GM23338 (cell line): Measurements from ENCODE around the gene DCAF5. TPM values are rescaled to one million over a fixed set of nuclear protein-coding genes. Genes with fewer than 3 reads are reported as not detected.
"Not testable (repeated sequence)": the region's sequence is repeated elsewhere in the genome, so short reads cannot be mapped to it uniquely, and the experiment has no call there.

Experiments used
- ATAC-seq: fragments of 200-7000 bp; cut with Tn5 transposase; 3 replicates; pipeline ENCODE4 v1.9.1; 2020
- DNase-seq: peaks from one replicate; pipeline ENCODE4 v3.0.0-alpha.2; 2015; ENCODE audit warnings: low spot score
- H2AFZ ChIP-seq: fragments of 200-600 bp; sonication (generic); 2 replicates; pipeline ENCODE4 v1.8.0; 2016; ENCODE audit warnings: antibody characterized with exemption, mild to moderate bottlenecking, moderate library complexity
- H3F3A ChIP-seq: fragments of 200-600 bp; sonication (generic); replicated peaks from 2 replicates; pipeline ENCODE4 v1.8.0; 2017; ENCODE audit warnings: antibody characterized with exemption, mixed run types, low read depth
- H3K27ac ChIP-seq: fragments of 200-600 bp; sonication (generic); 2 replicates; pipeline ENCODE4 v1.6.1; 2016; ENCODE audit warnings: low read depth
- H3K27me3 ChIP-seq: fragments of 200-600 bp; sonication (generic); 2 replicates; pipeline ENCODE4 v1.8.0; 2016; ENCODE audit warnings: mild to moderate bottlenecking, mixed run types, moderate library complexity; ENCODE audit not compliant: insufficient read depth
- H3K36me3 ChIP-seq: fragments of 200-600 bp; sonication (generic); 2 replicates; pipeline ENCODE4 v1.8.0; 2016; ENCODE audit warnings: mild to moderate bottlenecking; ENCODE audit not compliant: insufficient read depth
- H3K4me1 ChIP-seq: fragments of 200-600 bp; sonication (generic); 2 replicates; pipeline ENCODE4 v1.8.0; 2016; ENCODE audit warnings: mild to moderate bottlenecking, moderate library complexity; ENCODE audit not compliant: insufficient read depth
- H3K4me2 ChIP-seq: fragments of 200-600 bp; sonication (generic); 2 replicates; pipeline ENCODE4 v1.7.1; 2017; ENCODE audit warnings: mixed run types
- H3K4me3 ChIP-seq: fragments of 200-600 bp; sonication (generic); 2 replicates; pipeline ENCODE4 v1.6.1; 2016; ENCODE audit warnings: mixed run types
- H3K79me2 ChIP-seq: fragments of 200-600 bp; sonication (generic); replicated peaks from 2 replicates; pipeline ENCODE4 v1.8.0; 2017; ENCODE audit warnings: mild to moderate bottlenecking; ENCODE audit not compliant: insufficient read depth
- H3K9me2 ChIP-seq: fragments of 200-600 bp; sonication (generic); 2 replicates; pipeline ENCODE4 v1.8.0; 2017; ENCODE audit not compliant: insufficient read depth
- H4K20me1 ChIP-seq: fragments of 200-600 bp; sonication (generic); replicated peaks from 2 replicates; pipeline ENCODE4 v1.8.0; 2017; ENCODE audit warnings: mild to moderate bottlenecking; ENCODE audit not compliant: insufficient read depth
- H3K27ac Mint-ChIP-seq: 2 replicates; pipeline ENCODE4 v1.8.0; 2020; ENCODE audit warnings: inconsistent platforms, mild to moderate bottlenecking, moderate library complexity, mixed read lengths
- H3K27me3 Mint-ChIP-seq: 3 replicates; pipeline ENCODE4 v1.8.0; 2022; ENCODE audit warnings: low read depth, mild to moderate bottlenecking, moderate library complexity, mixed read lengths, inconsistent platforms; ENCODE audit not compliant: insufficient read depth, poor library complexity
- H3K36me3 Mint-ChIP-seq: 3 replicates; pipeline ENCODE4 v1.8.0; 2021; ENCODE audit warnings: low read depth, mild to moderate bottlenecking, inconsistent platforms, moderate library complexity, mixed read lengths
- H3K4me1 Mint-ChIP-seq: 3 replicates; pipeline ENCODE4 v1.8.0; 2020; ENCODE audit warnings: mild to moderate bottlenecking, inconsistent platforms, mixed read lengths
- H3K4me3 Mint-ChIP-seq: 3 replicates; pipeline ENCODE4 v1.8.0; 2021; ENCODE audit warnings: moderate library complexity, mild to moderate bottlenecking, inconsistent platforms, mixed read lengths
- H3K9me3 Mint-ChIP-seq: 3 replicates; pipeline ENCODE4 v1.8.0; 2020; ENCODE audit warnings: moderate library complexity, mild to moderate bottlenecking, inconsistent platforms, mixed read lengths
- CREB1 ChIP-seq: fragments of 250-450 bp; sonication (Bioruptor Pico); IDR thresholded peaks from 2 replicates; pipeline ENCODE4 v1.5.0; 2020; ENCODE audit warnings: low read depth, mild to moderate bottlenecking, moderate library complexity
- EZH2 ChIP-seq: fragments of 200-600 bp; sonication (generic); IDR thresholded peaks from one replicate; pipeline ENCODE4 v1.8.0; 2017; ENCODE audit warnings: antibody characterized with exemption, mild to moderate bottlenecking, low read depth; ENCODE audit not compliant: unreplicated experiment
- EZH2phosphoT487 ChIP-seq: fragments of 200-600 bp; sonication (generic); IDR thresholded peaks from one replicate; pipeline ENCODE4 v1.8.1; 2018; ENCODE audit warnings: antibody characterized with exemption; ENCODE audit not compliant: unreplicated experiment
- JUNB ChIP-seq: IDR thresholded peaks from one replicate; pipeline ENCODE4 v1.6.1; 2016; ENCODE audit warnings: antibody characterized with exemption; ENCODE audit not compliant: unreplicated experiment
- POLR2AphosphoS5 ChIP-seq: IDR thresholded peaks from 2 replicates; pipeline ENCODE4 v1.6.1; 2016; ENCODE audit warnings: antibody characterized with exemption, low read depth
- ZNF114 ChIP-seq: fragments of 250-450 bp; sonication (Bioruptor Pico); IDR thresholded peaks from 2 replicates; pipeline ENCODE4 v1.5.0; 2020; ENCODE audit warnings: mild to moderate bottlenecking, moderate library complexity
- ZNF331 ChIP-seq: fragments of 250-450 bp; sonication (Bioruptor Pico); IDR thresholded peaks from 2 replicates; pipeline ENCODE4 v1.5.0; 2020; ENCODE audit warnings: low read depth, mild to moderate bottlenecking, moderate library complexity
- polyA plus RNA-seq: library from polyadenylated mRNA; unstranded; fragments of >200 nt; fragmentation: Nextera tagmentation; extraction: Ambion mirVana; gene quantifications from 2 replicates; pipeline ENCODE4 v1.2.1, GENCODE V29; 2016
- total RNA-seq: library from RNA; depleted of rRNA; stranded (reverse); fragments of >200 nt; shearing (Covaris generic); gene quantifications from 2 replicates; pipeline ENCODE4 v1.2.3, GENCODE V29; 2014
- TF ChIP-seq, protein P1 (sequence below), 2 experiments: fragments of 200-600 bp in 1 of 2; sonication (generic) in 1 of 2; conservative IDR thresholded peaks; 2 replicates each; pipeline versions ENCODE4 v1.5.1 to v1.6.1; 2016 to 2017; ENCODE audit warnings: antibody characterized with exemption in 2 of 2, low read depth in 2 of 2, mild to moderate bottlenecking in 2 of 2, moderate library complexity in 1 of 2
- TF ChIP-seq, protein P2 (sequence below): IDR thresholded peaks from 2 replicates; pipeline ENCODE4 v1.6.1; 2016; ENCODE audit warnings: antibody characterized with exemption
- TF ChIP-seq, protein P3 (sequence below): IDR thresholded peaks from one replicate; pipeline ENCODE4 v1.6.1; 2018; ENCODE audit warnings: antibody characterized with exemption; ENCODE audit not compliant: unreplicated experiment

The DCAF5 gene
- total and polyA plus RNA-seq, 2 experiments from 2014 or later, result 14.0 to 15.2 TPM

DNA sequence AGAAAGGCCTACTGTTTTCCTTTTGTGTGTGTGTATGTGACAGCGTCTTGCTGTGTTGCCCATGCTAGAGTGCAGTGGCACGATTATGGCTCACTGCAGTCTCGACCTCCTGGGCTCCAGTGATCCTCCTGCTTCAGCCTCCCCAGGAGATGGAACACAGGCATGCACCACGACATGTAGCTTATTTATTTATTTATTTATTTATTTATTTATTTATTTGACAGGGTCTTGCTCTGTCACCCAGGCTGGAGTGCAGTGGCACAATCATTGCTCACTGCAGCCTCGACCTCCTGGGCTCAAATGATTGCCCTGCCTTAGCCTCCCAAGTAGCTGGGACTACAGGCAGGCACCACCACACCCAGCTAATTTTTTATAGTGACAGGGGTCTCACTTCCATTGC, 75.7 kb downstream of the DCAF5 start:
- H3K4me1 ChIP-seq, result peaks cover 24% of the 10 kb centered on the region
- not testable (repeated sequence) for DNase-seq, H4K20me1 ChIP-seq, H3K36me3 ChIP-seq, H3K27me3 Mint-ChIP-seq, H3K4me3 ChIP-seq, H3K4me2 ChIP-seq, H3K79me2 ChIP-seq, ATAC-seq, H3K27me3 ChIP-seq, H3K4me3 Mint-ChIP-seq, H2AFZ ChIP-seq, H3F3A ChIP-seq, H3K27ac ChIP-seq, H3K9me3 Mint-ChIP-seq, H3K9me2 ChIP-seq, H3K27ac Mint-ChIP-seq
- Mint-ChIP-seq H3K4me1 (peaks cover 13% of the 10 kb centered on the region), H3K36me3 (peaks cover 13% of the 10 kb centered on the region)

DNA sequence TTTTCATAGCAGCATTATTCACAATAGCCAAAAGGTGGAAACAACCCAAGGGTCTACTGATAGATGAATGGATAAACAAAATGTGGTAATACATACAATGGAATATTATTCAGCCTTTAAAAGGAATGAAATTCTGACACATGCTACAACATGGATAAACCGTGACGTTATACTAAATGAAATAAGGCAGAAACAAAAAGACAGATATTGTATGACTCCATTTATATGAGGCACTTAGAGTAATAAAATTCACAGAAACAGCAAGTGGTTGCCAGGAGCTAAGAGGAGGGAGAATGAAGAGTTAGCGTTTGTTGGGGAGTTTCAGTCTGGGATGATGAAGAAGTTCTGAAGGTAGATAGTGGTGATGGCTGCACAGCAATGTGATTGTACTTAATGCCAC, 76.6 kb downstream of the DCAF5 start:
- no peak for ATAC-seq
- Histone ChIP-seq H3K4me1 (peaks cover 24% of the 10 kb centered on the region), H3K36me3 (no peaks in the 10 kb centered on the region), H3F3A (no peaks in the 10 kb centered on the region; the same call in 1 of the 2 replicates), H3K9me2 (no peaks in the 10 kb centered on the region), H2AFZ (no peak overlapping the region), H3K4me3 (no peak overlapping the region), H3K4me2 (no peak overlapping the region), H3K27ac (no peak overlapping the region), H4K20me1 (no peaks in the 10 kb centered on the region), H3K27me3 (no peaks in the 10 kb centered on the region), H3K79me2 (no peaks in the 10 kb centered on the region)
- Mint-ChIP-seq H3K4me3 (no peak overlapping the region), H3K36me3 (peaks cover 14% of the 10 kb centered on the region), H3K27me3 (peaks cover 2% of the 10 kb centered on the region), H3K27ac (no peak overlapping the region), H3K9me3 (no peaks in the 10 kb centered on the region), H3K4me1 (peaks cover 13% of the 10 kb centered on the region)
- TF ChIP-seq, protein P1, sequence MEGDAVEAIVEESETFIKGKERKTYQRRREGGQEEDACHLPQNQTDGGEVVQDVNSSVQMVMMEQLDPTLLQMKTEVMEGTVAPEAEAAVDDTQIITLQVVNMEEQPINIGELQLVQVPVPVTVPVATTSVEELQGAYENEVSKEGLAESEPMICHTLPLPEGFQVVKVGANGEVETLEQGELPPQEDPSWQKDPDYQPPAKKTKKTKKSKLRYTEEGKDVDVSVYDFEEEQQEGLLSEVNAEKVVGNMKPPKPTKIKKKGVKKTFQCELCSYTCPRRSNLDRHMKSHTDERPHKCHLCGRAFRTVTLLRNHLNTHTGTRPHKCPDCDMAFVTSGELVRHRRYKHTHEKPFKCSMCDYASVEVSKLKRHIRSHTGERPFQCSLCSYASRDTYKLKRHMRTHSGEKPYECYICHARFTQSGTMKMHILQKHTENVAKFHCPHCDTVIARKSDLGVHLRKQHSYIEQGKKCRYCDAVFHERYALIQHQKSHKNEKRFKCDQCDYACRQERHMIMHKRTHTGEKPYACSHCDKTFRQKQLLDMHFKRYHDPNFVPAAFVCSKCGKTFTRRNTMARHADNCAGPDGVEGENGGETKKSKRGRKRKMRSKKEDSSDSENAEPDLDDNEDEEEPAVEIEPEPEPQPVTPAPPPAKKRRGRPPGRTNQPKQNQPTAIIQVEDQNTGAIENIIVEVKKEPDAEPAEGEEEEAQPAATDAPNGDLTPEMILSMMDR (conservative IDR thresholded peaks at IDR 0.05; ENCODE audit: low read depth in 2 of 2), result no peak
- TF ChIP-seq JUNB, result no peak
- TF ChIP-seq, protein P2, sequence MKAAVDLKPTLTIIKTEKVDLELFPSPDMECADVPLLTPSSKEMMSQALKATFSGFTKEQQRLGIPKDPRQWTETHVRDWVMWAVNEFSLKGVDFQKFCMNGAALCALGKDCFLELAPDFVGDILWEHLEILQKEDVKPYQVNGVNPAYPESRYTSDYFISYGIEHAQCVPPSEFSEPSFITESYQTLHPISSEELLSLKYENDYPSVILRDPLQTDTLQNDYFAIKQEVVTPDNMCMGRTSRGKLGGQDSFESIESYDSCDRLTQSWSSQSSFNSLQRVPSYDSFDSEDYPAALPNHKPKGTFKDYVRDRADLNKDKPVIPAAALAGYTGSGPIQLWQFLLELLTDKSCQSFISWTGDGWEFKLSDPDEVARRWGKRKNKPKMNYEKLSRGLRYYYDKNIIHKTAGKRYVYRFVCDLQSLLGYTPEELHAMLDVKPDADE, result no peak
- DNase-seq, result no peak

DNA sequence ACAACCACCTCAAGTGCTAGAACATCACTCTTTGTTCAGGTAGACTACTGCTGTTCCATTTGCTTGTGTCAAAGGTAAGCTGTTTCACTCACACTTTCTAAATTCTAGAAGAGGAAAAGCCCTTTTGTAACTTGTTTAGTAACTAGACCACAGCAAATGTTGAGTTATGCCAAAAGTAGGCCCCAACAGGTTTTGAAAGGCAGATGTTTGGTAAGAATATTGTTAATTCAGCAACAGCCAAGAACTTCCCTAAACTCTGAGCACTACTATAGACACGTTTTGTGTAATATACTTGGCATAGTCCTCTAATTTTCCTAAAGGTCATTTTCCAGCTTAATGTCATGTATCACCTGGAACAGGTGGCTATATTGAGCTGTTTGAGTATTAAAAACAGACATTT, 79.0 kb downstream of the DCAF5 start:
- Histone ChIP-seq H3K27me3 (no peaks in the 10 kb centered on the region), H2AFZ (no peak overlapping the region), H3F3A (no peaks in the 10 kb centered on the region; the same call in 1 of the 2 replicates), H3K4me1 (peaks cover 11% of the 10 kb centered on the region), H3K27ac (no peak overlapping the region), H3K4me3 (no peak overlapping the region), H3K79me2 (no peaks in the 10 kb centered on the region), H3K9me2 (no peaks in the 10 kb centered on the region), H3K4me2 (no peak overlapping the region), H4K20me1 (no peaks in the 10 kb centered on the region), H3K36me3 (no peaks in the 10 kb centered on the region)
- ATAC-seq, result no peak
- H3K4me3 Mint-ChIP-seq, result no peak overlapping the region
- peaks cover 10% of the 10 kb centered on the region for H3K4me1 Mint-ChIP-seq
- H3K27me3 Mint-ChIP-seq, result peaks cover 2% of the 10 kb centered on the region
- no peaks in the 10 kb centered on the region for H3K9me3 Mint-ChIP-seq
- DNase-seq, result no peak
- H3K36me3 Mint-ChIP-seq, result peaks cover 17% of the 10 kb centered on the region
- no peak overlapping the region; the same call in 1 of the 2 replicates for H3K27ac Mint-ChIP-seq
- TF ChIP-seq, protein P1 (conservative IDR thresholded peaks at IDR 0.05; ENCODE audit: low read depth in 2 of 2), result no peak
- TF ChIP-seq, protein P3, sequence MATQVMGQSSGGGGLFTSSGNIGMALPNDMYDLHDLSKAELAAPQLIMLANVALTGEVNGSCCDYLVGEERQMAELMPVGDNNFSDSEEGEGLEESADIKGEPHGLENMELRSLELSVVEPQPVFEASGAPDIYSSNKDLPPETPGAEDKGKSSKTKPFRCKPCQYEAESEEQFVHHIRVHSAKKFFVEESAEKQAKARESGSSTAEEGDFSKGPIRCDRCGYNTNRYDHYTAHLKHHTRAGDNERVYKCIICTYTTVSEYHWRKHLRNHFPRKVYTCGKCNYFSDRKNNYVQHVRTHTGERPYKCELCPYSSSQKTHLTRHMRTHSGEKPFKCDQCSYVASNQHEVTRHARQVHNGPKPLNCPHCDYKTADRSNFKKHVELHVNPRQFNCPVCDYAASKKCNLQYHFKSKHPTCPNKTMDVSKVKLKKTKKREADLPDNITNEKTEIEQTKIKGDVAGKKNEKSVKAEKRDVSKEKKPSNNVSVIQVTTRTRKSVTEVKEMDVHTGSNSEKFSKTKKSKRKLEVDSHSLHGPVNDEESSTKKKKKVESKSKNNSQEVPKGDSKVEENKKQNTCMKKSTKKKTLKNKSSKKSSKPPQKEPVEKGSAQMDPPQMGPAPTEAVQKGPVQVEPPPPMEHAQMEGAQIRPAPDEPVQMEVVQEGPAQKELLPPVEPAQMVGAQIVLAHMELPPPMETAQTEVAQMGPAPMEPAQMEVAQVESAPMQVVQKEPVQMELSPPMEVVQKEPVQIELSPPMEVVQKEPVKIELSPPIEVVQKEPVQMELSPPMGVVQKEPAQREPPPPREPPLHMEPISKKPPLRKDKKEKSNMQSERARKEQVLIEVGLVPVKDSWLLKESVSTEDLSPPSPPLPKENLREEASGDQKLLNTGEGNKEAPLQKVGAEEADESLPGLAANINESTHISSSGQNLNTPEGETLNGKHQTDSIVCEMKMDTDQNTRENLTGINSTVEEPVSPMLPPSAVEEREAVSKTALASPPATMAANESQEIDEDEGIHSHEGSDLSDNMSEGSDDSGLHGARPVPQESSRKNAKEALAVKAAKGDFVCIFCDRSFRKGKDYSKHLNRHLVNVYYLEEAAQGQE, result no peak
- TF ChIP-seq, protein P2, result no peak
- TF ChIP-seq EZH2phosphoT487 (no peak), ZNF331 (CRISPR knock-in tag) (no peak), EZH2 (no peak), ZNF114 (CRISPR knock-in tag) (no peak), POLR2AphosphoS5 (no peak), CREB1 (CRISPR knock-in tag) (no peak)
